Omental fat pad (tissue), 4 donors: Measurements from ENCODE around the gene EXOSC10. TPM values are rescaled to one million over a fixed set of nuclear protein-coding genes. Genes with fewer than 3 reads are reported as not detected.

Experiments used
- ATAC-seq: fragments of 150-250 bp; one replicate; pipeline ENCODE4 v1.9.1; 2016; ENCODE audit warnings: mild to moderate bottlenecking, moderate library complexity; ENCODE audit not compliant: low FRiP score
- DNase-seq: peaks from one replicate; pipeline ENCODE4 v3.0.0-alpha.2; 2019; ENCODE audit warnings: low spot score
- total RNA-seq, 4 donors: library from RNA; depleted of rRNA; stranded (reverse); fragments of >200 nt; gene quantifications; one replicate each; pipeline ENCODE4 v1.1.0, GENCODE V29; 2016
- TF ChIP-seq, protein P1 (sequence below), 3 donors: fragments of 450-650 bp; IDR thresholded peaks; one replicate each; pipeline ENCODE4 v1.5.1; 2016 to 2017; ENCODE audit warnings: antibody characterized with exemption in 3 of 3, mild to moderate bottlenecking in 3 of 3, moderate library complexity in 2 of 3

The EXOSC10 gene
- total RNA-seq, 4 donors from 2014 or later = 39.7 to 65.4 (median 56.9) TPM

DNA sequence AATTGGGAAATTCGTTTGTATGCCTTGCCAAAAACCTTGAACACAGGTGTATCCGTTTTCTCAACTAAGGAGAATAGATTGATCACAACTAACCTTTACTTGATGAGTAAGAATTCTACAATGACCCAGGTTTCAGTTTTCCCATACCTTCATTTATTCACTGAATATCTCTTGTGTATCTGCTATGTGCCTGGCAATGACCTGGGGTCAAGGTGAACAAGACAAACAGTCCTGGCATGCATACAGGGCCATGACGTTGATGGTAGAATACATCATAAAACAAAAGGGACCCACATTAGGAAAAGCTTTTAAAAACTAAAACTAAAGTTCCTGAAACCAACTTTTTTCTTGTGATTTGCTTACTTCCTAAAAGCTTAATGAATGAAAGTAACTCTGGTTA, 32.1 kb upstream of the EXOSC10 start:
- TF ChIP-seq, protein P1, sequence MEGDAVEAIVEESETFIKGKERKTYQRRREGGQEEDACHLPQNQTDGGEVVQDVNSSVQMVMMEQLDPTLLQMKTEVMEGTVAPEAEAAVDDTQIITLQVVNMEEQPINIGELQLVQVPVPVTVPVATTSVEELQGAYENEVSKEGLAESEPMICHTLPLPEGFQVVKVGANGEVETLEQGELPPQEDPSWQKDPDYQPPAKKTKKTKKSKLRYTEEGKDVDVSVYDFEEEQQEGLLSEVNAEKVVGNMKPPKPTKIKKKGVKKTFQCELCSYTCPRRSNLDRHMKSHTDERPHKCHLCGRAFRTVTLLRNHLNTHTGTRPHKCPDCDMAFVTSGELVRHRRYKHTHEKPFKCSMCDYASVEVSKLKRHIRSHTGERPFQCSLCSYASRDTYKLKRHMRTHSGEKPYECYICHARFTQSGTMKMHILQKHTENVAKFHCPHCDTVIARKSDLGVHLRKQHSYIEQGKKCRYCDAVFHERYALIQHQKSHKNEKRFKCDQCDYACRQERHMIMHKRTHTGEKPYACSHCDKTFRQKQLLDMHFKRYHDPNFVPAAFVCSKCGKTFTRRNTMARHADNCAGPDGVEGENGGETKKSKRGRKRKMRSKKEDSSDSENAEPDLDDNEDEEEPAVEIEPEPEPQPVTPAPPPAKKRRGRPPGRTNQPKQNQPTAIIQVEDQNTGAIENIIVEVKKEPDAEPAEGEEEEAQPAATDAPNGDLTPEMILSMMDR (IDR thresholded peaks at IDR 0.05) = no peak
- DNase-seq (no peak), ATAC-seq (no peak)

DNA sequence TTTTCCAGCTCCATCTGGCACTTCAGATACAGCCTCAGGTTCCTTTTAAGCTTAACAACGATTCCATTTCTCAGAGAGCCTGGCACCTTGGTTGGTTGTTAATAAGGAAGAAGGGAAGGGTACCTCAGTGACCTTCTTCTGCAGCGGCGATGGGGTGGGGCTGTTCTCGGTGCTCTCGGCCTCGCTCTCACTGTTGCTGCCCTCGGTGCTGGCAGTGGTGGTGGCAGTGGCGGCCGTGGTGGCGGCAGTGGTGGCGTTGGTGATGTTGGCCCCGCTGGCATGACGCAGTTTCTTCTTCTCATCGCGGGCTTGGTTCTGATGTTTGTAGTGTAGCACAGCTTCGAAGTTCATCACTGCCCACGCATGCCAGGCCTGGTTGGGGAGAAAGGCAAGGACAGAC, 30.7 kb upstream of the EXOSC10 start:
- TF ChIP-seq, protein P1 (IDR thresholded peaks at IDR 0.05) = no peak

DNA sequence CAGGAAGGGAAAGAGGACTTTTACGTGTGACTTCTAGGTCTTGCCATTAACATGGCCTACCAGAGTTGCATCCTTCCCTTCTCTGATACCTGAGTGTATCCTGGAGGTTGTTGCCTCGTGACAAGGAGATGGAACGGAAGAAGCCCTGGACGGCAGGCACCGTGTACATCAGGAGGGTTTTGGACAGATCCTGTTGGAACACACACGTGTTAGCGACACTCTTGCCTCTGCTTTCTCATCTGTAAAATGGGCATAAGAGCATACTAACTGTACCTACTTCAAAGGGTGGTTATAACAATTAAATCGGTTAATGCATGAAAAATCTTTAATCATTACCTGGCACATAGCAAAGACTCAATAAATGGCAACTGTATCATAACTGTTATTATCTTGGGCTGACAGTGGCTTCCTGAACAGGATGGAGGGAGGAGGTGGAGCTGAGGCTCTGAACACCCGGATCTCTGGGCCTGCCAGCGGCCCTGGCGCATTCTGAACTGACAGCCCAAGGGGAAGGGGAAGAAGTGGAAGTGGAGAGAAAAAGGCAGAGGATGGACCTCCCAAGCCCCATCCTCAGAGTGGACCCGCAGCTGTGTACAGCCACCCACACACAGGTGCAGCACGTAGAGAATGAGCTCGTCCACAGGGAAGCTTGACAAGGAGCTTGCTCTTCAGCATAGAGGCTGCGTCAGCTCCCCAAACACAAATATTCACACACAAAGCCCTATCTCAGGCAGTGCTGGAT, 30.2 kb upstream of the EXOSC10 start:
- TF ChIP-seq, protein P1 (IDR thresholded peaks at IDR 0.05) = no peak
- no peak for DNase-seq
- no peak for ATAC-seq

More for the DNA sequence above, 30.7 kb upstream of the EXOSC10 start:
- DNase-seq (no peak), ATAC-seq (no peak)

DNA sequence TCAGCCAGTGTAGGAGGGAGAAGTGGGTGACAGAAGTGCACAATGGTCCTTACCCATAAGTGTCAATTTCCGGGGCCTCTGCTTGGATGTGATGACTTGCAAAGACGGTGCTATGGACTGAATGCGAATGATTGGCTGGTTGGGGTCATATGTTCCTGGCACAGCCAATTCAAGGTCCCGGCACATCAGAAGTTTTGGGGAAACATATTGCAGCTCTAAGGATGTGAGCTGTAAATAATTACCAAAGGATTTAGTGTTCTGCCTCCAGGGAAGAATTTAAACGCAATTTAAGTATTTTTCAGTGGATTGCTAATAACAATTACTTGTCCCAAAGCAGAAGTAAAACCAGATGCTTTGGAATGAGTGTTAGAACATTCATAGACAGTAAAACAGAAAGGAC, 26.9 kb upstream of the EXOSC10 start:
- no peak for DNase-seq
- ATAC-seq = no peak
- TF ChIP-seq, protein P1 (IDR thresholded peaks at IDR 0.05) = no peak

DNA sequence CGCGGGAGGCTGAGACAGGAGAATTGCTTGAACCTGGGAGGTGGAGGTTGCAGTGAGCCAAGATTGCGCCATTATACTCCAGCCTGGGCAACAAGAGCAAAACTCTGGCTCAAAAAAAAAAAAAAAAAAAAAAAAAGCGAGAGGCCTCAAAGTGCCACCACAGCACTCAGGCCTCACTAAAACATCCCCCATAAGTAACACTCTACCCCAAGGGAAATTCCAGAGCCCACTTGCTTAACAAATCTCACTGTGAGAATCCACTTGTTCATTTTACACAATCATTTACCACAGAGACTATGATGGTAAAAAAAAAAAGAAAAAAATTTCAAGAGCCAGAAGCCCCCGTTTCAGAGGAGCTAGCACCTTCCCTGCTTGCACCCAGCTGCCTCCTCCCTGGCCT, 26.3 kb upstream of the EXOSC10 start:
- no peak for ATAC-seq
- TF ChIP-seq, protein P1 (IDR thresholded peaks at IDR 0.05) = no peak
- DNase-seq = no peak

DNA sequence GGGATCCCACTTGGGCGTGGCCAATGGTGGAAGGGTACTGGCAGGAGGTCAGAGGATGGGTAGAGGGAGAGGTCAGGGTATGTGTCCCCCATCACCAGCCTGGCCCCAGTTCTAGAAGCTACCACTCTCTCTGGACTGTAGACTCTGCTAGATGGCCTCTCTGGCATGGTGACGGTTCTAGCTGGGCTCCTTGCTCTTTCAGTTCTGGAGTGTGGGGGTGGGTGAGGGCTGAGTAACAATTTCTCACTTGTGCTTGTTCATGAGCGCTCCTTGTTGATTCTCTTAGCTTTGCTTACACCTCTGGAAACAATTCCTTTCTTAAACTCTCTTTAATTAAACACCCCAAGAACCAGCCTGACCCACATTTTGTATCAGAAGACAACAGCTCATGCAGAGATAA, 25.3 kb upstream of the EXOSC10 start:
- ATAC-seq (no peak), DNase-seq (no peak)
- TF ChIP-seq, protein P1 (IDR thresholded peaks at IDR 0.05) = no peak

DNA sequence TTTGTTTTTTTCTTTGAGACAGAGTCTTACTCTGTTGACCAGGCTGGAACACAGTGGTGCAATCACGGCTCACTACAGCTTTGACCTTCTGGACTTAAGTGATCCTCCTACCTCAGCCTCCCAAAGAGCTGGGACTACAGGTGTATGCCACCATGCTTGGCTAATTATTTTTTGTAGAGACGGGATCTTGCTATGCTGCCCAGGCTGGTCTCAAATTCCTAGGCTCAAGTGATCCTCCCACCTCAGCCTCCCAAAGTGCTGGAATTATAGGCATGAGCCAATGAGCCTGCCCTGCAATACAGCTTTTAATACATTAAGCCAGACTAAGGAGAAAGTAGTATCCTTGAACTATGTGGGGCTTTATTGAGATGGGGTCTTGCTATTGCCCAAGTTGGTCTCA, 16.6 kb upstream of the EXOSC10 start:
- DNase-seq (no peak), ATAC-seq (no peak)
- TF ChIP-seq, protein P1 (IDR thresholded peaks at IDR 0.05) = no peak
